ENCODE data around the gene VPS4B. TPM values are rescaled to one million over a fixed set of nuclear protein-coding genes. Genes with fewer than 3 reads are reported as not detected.
"Not testable (repeated sequence)": the region's sequence is repeated elsewhere in the genome, so short reads cannot be mapped to it uniquely, and the experiment has no call there.

VPS4B gene
- total RNA-seq, 1 experiment from 2014 or later = 60.2 TPM

- Histone ChIP-seq H4K8ac (replicated peaks; ENCODE audit: insufficient read length, low read depth, low read length) (no peak overlapping the region), H3K79me1 (ENCODE audit: insufficient read depth, low read depth, low read length, poor library complexity, severe bottlenecking) (no peaks in the 10 kb centered on the region), H4K20me1 (ENCODE audit: control insufficient read depth, insufficient read depth, insufficient read length) (peaks cover 2% of the 10 kb centered on the region), H2BK12ac (ENCODE audit: insufficient read length, low read depth, low read length) (no peak overlapping the region), H4K91ac (ENCODE audit: insufficient read length, low read depth, low read length) (no peak overlapping the region), H3K4me1 (ENCODE audit: insufficient read depth, low read length) (no peaks in the 10 kb centered on the region), H2AK5ac (ENCODE audit: insufficient read length, low read length) (no peak overlapping the region), H3K9ac (ENCODE audit: extremely low read depth, insufficient read length, low read length) (no peak overlapping the region), H3K18ac (ENCODE audit: insufficient read length, low read depth, low read length) (no peak overlapping the region), H2AFZ (ENCODE audit: low read length) (no peak overlapping the region), H2BK20ac (ENCODE audit: low read depth, low read length, poor library complexity, severe bottlenecking) (no peak overlapping the region), H3T11ph (ENCODE audit: low read length) (no peak overlapping the region), H3K14ac (ENCODE audit: insufficient read depth, low read length) (no peak overlapping the region), H2BK15ac (ENCODE audit: low read depth, low read length) (no peak overlapping the region), H2BK5ac (ENCODE audit: insufficient read length, low read length) (no peak overlapping the region), H3K56ac (ENCODE audit: insufficient read length, low read depth, low read length) (no peak overlapping the region), H3K23me2 (ENCODE audit: insufficient read length, low read depth, low read length, poor library complexity, severe bottlenecking) (peaks cover 4% of the 10 kb centered on the region), H3K79me2 (ENCODE audit: insufficient read depth, low read length) (no peaks in the 10 kb centered on the region; the same call in 1 of the 2 replicates), H2BK120ac (ENCODE audit: low read depth, low read length, poor library complexity, severe bottlenecking) (no peak overlapping the region), H3K9me3 (ENCODE audit: control insufficient read depth, low read depth, low read length) (peaks cover under 1% of the 10 kb centered on the region), H3K27me3 (ENCODE audit: insufficient read depth, low read length) (no peaks in the 10 kb centered on the region), H3K4ac (ENCODE audit: low read depth, low read length) (no peak overlapping the region), H3K23ac (ENCODE audit: insufficient read length, low read depth, low read length) (no peak overlapping the region), H4K5ac (ENCODE audit: insufficient read length, low read depth, low read length) (no peak overlapping the region), H3K27ac (ENCODE audit: insufficient read length, low read depth, low read length) (no peak overlapping the region), H3K4me2 (ENCODE audit: insufficient read depth, insufficient read length, low read length) (no peak overlapping the region)
- DNase-seq = no peak
- Mint-ChIP-seq H3K36me3 (ENCODE audit: insufficient read depth in 1 of 3, low read depth in 3 of 3) (peaks cover 17 to 45% (median 38%) of the 10 kb centered on the region in 3 experiments), H3K27ac (peak overlapping the region in 1 of 3 experiments; percentile 20; a peak in 1 of 7 replicates), H3K9me3 (peaks cover 3 to 4% of the 10 kb centered on the region in 2 experiments), H3K4me1 (peaks cover 12 to 14% of the 10 kb centered on the region in 2 experiments), H3K27me3 (ENCODE audit: low read depth) (no peaks in the 10 kb centered on the region), H3K4me3 (no peak overlapping the region)
- TF ChIP-seq, protein P1, sequence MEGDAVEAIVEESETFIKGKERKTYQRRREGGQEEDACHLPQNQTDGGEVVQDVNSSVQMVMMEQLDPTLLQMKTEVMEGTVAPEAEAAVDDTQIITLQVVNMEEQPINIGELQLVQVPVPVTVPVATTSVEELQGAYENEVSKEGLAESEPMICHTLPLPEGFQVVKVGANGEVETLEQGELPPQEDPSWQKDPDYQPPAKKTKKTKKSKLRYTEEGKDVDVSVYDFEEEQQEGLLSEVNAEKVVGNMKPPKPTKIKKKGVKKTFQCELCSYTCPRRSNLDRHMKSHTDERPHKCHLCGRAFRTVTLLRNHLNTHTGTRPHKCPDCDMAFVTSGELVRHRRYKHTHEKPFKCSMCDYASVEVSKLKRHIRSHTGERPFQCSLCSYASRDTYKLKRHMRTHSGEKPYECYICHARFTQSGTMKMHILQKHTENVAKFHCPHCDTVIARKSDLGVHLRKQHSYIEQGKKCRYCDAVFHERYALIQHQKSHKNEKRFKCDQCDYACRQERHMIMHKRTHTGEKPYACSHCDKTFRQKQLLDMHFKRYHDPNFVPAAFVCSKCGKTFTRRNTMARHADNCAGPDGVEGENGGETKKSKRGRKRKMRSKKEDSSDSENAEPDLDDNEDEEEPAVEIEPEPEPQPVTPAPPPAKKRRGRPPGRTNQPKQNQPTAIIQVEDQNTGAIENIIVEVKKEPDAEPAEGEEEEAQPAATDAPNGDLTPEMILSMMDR (conservative IDR thresholded peaks at IDR 0.05) = no peak
- no CpG with 5 or more reads among the region's 2 CpGs for WGBS (ENCODE audit: extremely low coverage, insufficient read length, low lambda C conversion rate)
Measured at GRCh38 chr18:63363951-63364350, 58.3 kb downstream of the VPS4B start.

GRCh38 chr18:63363420-63363819 is 58.9 kb downstream of the VPS4B start:
- not testable (repeated sequence) for H4K8ac ChIP-seq (replicated peaks; ENCODE audit: insufficient read length, low read depth, low read length); H2BK12ac ChIP-seq (ENCODE audit: insufficient read length, low read depth, low read length); DNase-seq; H3K23ac ChIP-seq (ENCODE audit: insufficient read length, low read depth, low read length); H2AK5ac ChIP-seq (ENCODE audit: insufficient read length, low read length); H2BK5ac ChIP-seq (ENCODE audit: insufficient read length, low read length); H4K5ac ChIP-seq (ENCODE audit: insufficient read length, low read depth, low read length); H3K27ac ChIP-seq (ENCODE audit: insufficient read length, low read depth, low read length); H3K4me3 Mint-ChIP-seq; H4K91ac ChIP-seq (ENCODE audit: insufficient read length, low read depth, low read length); H3K14ac ChIP-seq (ENCODE audit: insufficient read depth, low read length); H2BK20ac ChIP-seq (ENCODE audit: low read depth, low read length, poor library complexity, severe bottlenecking); H2BK15ac ChIP-seq (ENCODE audit: low read depth, low read length); H3K27me3 ChIP-seq (ENCODE audit: insufficient read depth, low read length); H3K23me2 ChIP-seq (ENCODE audit: insufficient read length, low read depth, low read length, poor library complexity, severe bottlenecking); H2AFZ ChIP-seq (ENCODE audit: low read length); H3K27ac Mint-ChIP-seq; H3K9me3 ChIP-seq (ENCODE audit: control insufficient read depth, low read depth, low read length); H2BK120ac ChIP-seq (ENCODE audit: low read depth, low read length, poor library complexity, severe bottlenecking); H3K9ac ChIP-seq (ENCODE audit: extremely low read depth, insufficient read length, low read length); H3K4me1 ChIP-seq (ENCODE audit: insufficient read depth, low read length); H4K20me1 ChIP-seq (ENCODE audit: control insufficient read depth, insufficient read depth, insufficient read length); H3T11ph ChIP-seq (ENCODE audit: low read length); H3K4me2 ChIP-seq (ENCODE audit: insufficient read depth, insufficient read length, low read length); H3K79me2 ChIP-seq (ENCODE audit: insufficient read depth, low read length); H3K27me3 Mint-ChIP-seq (ENCODE audit: low read depth); H3K79me1 ChIP-seq (ENCODE audit: insufficient read depth, low read depth, low read length, poor library complexity, severe bottlenecking); H3K18ac ChIP-seq (ENCODE audit: insufficient read length, low read depth, low read length); H3K9me3 Mint-ChIP-seq; H3K56ac ChIP-seq (ENCODE audit: insufficient read length, low read depth, low read length); H3K4ac ChIP-seq (ENCODE audit: low read depth, low read length)
- WGBS (ENCODE audit: extremely low coverage, insufficient read length, low lambda C conversion rate) = no CpG with 5 or more reads among the region's 2 CpGs
- peaks cover 12 to 14% of the 10 kb centered on the region in 2 experiments for H3K4me1 Mint-ChIP-seq
- peaks cover 14 to 46% (median 34%) of the 10 kb centered on the region in 3 experiments for H3K36me3 Mint-ChIP-seq (ENCODE audit: insufficient read depth in 1 of 3, low read depth in 3 of 3)

Data from H9 (cell line).